Measurements from ENCODE around the gene GMDS. TPM values are rescaled to one million over a fixed set of nuclear protein-coding genes. Genes with fewer than 3 reads are reported as not detected.

Gene GMDS
- total and polyA plus RNA-seq, 2 of the 8 experiments (the other 6 are each of a cell fraction or from before 2014, with no cell fraction given), result 16.8 to 50.0 TPM

- TF ChIP-seq SRF (IDR thresholded peaks at IDR 0.05; ENCODE audit: low read depth, low read length) (no peak), CREB1 (IDR thresholded peaks at IDR 0.05) (no peak), JUN (IDR thresholded peaks at IDR 0.05; ENCODE audit: low read depth, low read length) (no peak), RNF2 (IDR thresholded peaks at IDR 0.05; ENCODE audit: borderline replicate concordance, low read depth, low read length, missing control alignments, poor library complexity, severe bottlenecking) (no peak), EGR1 (IDR thresholded peaks at IDR 0.05; ENCODE audit: borderline replicate concordance, low read depth, low read length) (no peak), TAF1 (IDR thresholded peaks at IDR 0.05; ENCODE audit: low read depth, low read length) (no peak), RXRA (IDR thresholded peaks at IDR 0.05; ENCODE audit: insufficient read depth, low read depth, low read length) (no peak), CHD2 (IDR thresholded peaks at IDR 0.05; ENCODE audit: low read length) (no peak), MAX (IDR thresholded peaks at IDR 0.05) (0 out of 2 replicates have a peak, but pooled peaks have one; percentile 18), TCF12 (IDR thresholded peaks at IDR 0.05; ENCODE audit: low read depth, low read length) (peak; percentile 68; the same call in 1 of the 2 replicates)
- TF ChIP-seq, protein P1, sequence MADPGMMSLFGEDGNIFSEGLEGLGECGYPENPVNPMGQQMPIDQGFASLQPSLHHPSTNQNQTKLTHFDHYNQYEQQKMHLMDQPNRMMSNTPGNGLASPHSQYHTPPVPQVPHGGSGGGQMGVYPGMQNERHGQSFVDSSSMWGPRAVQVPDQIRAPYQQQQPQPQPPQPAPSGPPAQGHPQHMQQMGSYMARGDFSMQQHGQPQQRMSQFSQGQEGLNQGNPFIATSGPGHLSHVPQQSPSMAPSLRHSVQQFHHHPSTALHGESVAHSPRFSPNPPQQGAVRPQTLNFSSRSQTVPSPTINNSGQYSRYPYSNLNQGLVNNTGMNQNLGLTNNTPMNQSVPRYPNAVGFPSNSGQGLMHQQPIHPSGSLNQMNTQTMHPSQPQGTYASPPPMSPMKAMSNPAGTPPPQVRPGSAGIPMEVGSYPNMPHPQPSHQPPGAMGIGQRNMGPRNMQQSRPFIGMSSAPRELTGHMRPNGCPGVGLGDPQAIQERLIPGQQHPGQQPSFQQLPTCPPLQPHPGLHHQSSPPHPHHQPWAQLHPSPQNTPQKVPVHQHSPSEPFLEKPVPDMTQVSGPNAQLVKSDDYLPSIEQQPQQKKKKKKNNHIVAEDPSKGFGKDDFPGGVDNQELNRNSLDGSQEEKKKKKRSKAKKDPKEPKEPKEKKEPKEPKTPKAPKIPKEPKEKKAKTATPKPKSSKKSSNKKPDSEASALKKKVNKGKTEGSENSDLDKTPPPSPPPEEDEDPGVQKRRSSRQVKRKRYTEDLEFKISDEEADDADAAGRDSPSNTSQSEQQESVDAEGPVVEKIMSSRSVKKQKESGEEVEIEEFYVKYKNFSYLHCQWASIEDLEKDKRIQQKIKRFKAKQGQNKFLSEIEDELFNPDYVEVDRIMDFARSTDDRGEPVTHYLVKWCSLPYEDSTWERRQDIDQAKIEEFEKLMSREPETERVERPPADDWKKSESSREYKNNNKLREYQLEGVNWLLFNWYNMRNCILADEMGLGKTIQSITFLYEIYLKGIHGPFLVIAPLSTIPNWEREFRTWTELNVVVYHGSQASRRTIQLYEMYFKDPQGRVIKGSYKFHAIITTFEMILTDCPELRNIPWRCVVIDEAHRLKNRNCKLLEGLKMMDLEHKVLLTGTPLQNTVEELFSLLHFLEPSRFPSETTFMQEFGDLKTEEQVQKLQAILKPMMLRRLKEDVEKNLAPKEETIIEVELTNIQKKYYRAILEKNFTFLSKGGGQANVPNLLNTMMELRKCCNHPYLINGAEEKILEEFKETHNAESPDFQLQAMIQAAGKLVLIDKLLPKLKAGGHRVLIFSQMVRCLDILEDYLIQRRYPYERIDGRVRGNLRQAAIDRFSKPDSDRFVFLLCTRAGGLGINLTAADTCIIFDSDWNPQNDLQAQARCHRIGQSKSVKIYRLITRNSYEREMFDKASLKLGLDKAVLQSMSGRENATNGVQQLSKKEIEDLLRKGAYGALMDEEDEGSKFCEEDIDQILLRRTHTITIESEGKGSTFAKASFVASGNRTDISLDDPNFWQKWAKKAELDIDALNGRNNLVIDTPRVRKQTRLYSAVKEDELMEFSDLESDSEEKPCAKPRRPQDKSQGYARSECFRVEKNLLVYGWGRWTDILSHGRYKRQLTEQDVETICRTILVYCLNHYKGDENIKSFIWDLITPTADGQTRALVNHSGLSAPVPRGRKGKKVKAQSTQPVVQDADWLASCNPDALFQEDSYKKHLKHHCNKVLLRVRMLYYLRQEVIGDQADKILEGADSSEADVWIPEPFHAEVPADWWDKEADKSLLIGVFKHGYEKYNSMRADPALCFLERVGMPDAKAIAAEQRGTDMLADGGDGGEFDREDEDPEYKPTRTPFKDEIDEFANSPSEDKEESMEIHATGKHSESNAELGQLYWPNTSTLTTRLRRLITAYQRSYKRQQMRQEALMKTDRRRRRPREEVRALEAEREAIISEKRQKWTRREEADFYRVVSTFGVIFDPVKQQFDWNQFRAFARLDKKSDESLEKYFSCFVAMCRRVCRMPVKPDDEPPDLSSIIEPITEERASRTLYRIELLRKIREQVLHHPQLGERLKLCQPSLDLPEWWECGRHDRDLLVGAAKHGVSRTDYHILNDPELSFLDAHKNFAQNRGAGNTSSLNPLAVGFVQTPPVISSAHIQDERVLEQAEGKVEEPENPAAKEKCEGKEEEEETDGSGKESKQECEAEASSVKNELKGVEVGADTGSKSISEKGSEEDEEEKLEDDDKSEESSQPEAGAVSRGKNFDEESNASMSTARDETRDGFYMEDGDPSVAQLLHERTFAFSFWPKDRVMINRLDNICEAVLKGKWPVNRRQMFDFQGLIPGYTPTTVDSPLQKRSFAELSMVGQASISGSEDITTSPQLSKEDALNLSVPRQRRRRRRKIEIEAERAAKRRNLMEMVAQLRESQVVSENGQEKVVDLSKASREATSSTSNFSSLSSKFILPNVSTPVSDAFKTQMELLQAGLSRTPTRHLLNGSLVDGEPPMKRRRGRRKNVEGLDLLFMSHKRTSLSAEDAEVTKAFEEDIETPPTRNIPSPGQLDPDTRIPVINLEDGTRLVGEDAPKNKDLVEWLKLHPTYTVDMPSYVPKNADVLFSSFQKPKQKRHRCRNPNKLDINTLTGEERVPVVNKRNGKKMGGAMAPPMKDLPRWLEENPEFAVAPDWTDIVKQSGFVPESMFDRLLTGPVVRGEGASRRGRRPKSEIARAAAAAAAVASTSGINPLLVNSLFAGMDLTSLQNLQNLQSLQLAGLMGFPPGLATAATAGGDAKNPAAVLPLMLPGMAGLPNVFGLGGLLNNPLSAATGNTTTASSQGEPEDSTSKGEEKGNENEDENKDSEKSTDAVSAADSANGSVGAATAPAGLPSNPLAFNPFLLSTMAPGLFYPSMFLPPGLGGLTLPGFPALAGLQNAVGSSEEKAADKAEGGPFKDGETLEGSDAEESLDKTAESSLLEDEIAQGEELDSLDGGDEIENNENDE (IDR thresholded peaks at IDR 0.05; ENCODE audit: insufficient replicate concordance, low read length), result no peak
Measured at GRCh38 chr6:2209226-2209809, 36.1 kb downstream of the GMDS start (continued).
